Ascending aorta (tissue), 2 donors: ENCODE data around the gene ZFR2. TPM values are rescaled to one million over a fixed set of nuclear protein-coding genes. Genes with fewer than 3 reads are reported as not detected.
"Not testable (repeated sequence)": the region's sequence is repeated elsewhere in the genome, so short reads cannot be mapped to it uniquely, and the experiment has no call there.

Source experiments
- DNase-seq, 2 donors: peaks; one replicate each; pipeline ENCODE4 v3.0.0-alpha.2; 2019; ENCODE audit warnings: low spot score in 2 of 2
- H3K27ac ChIP-seq, 2 donors: fragments of 200-600 bp; sonication (generic); one replicate each; pipeline ENCODE4 v1.5.1; 2016 to 2017; ENCODE audit warnings: mild to moderate bottlenecking in 1 of 2
- H3K27me3 ChIP-seq: fragments of 200-600 bp; sonication (generic); one replicate; pipeline ENCODE4 v1.5.1; 2017
- H3K36me3 ChIP-seq, 2 donors: fragments of 200-600 bp; sonication (generic); one replicate each; pipeline ENCODE4 v1.5.1; 2016
- H3K4me1 ChIP-seq, 2 donors: fragments of 200-600 bp; sonication (generic); one replicate each; pipeline ENCODE4 v1.5.1; 2016 to 2017; ENCODE audit warnings: mild to moderate bottlenecking in 1 of 2
- H3K4me3 ChIP-seq, 2 donors: fragments of 200-600 bp; sonication (generic); one replicate each; pipeline ENCODE4 v1.5.1; 2016 to 2017; ENCODE audit warnings: mild to moderate bottlenecking in 1 of 2
- H3K9me3 ChIP-seq, 2 donors: fragments of 200-600 bp; sonication (generic); one replicate each; pipeline ENCODE4 v1.5.1; 2016
- intact Hi-C: fragments of 100-400 bp; cut with DNase I; formaldehyde crosslinking; loops from one replicate; pipeline ENCODE4 v1.15.1; 2023
- total RNA-seq: library from RNA; depleted of rRNA; stranded (reverse); fragments of >200 nt; gene quantifications from one replicate; pipeline ENCODE4 v1.1.0, GENCODE V29; 2016
- TF ChIP-seq, protein P1 (sequence below), 3 experiments: fragments of 200-600 bp in 2 of 3; fragments of 450-650 bp in 1 of 3; sonication (generic) in 2 of 3; IDR thresholded peaks; one replicate each; pipeline ENCODE4 v1.5.1; 2016 to 2019; ENCODE audit warnings: antibody characterized with exemption in 3 of 3, mild to moderate bottlenecking in 1 of 3, moderate library complexity in 1 of 3

ZFR2 gene
- total RNA-seq, 1 donor from 2014 or later = not detected

GRCh38 chr19:3881272-3882040, 12.6 kb upstream of the ZFR2 start:
- Histone ChIP-seq H3K36me3 (no peaks in the 10 kb centered on the region), H3K4me3 (no peak overlapping the region), H3K4me1 (no peaks in the 10 kb centered on the region), H3K27me3 (peaks cover 12% of the 10 kb centered on the region), H3K9me3 (no peaks in the 10 kb centered on the region), H3K27ac (no peak overlapping the region)
- TF ChIP-seq, protein P1, sequence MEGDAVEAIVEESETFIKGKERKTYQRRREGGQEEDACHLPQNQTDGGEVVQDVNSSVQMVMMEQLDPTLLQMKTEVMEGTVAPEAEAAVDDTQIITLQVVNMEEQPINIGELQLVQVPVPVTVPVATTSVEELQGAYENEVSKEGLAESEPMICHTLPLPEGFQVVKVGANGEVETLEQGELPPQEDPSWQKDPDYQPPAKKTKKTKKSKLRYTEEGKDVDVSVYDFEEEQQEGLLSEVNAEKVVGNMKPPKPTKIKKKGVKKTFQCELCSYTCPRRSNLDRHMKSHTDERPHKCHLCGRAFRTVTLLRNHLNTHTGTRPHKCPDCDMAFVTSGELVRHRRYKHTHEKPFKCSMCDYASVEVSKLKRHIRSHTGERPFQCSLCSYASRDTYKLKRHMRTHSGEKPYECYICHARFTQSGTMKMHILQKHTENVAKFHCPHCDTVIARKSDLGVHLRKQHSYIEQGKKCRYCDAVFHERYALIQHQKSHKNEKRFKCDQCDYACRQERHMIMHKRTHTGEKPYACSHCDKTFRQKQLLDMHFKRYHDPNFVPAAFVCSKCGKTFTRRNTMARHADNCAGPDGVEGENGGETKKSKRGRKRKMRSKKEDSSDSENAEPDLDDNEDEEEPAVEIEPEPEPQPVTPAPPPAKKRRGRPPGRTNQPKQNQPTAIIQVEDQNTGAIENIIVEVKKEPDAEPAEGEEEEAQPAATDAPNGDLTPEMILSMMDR (IDR thresholded peaks at IDR 0.05) = no peak
- intact Hi-C loops = no loop called here
- no peak for DNase-seq

DNA sequence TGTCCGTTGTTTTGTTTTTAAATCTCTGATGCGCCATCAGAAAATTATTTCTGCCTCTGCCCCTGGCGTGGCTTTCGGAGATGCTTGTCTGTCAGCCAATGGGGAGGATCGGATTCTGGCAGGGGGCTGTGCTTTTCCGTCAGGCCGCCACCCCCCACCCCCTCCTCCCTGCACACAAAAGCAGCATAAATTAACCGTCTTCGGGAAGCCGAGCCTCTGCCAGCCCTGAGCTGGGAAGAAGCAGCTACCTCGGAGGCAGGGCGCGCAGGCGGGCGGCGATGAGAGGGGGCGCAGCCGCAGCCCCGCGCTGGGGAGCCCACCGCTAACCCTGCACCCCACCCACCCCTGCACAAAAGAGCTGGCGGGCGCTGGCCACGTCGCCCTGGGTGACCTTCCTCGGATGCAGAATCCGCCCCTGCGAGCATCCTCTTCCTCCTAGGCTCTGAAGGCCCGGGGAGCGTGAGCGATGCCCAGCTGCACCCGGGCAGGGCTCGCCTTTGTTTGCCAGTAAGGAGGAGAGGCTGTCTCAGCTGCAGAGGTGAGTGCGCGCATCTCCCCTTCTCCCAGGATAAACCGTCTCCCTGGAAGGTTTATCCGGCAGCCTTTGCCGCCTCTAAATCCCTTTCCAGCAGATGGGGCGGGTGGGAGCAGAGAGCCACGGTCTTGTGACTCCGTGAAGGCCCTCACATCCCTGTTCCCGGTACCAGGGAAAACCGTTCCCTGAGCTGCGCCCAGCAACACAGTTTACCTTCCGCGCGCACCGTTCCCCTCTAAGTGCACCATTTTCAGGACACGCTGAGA, 11.8 kb upstream of the ZFR2 start, which contains the start of gene ATCAY:
Gene ATCAY, plus strand, starts transcription at position 215 of the 801 bp plus-strand sequence. CDS start 5,083 bp downstream, outside the sequence.
- TF ChIP-seq, protein P1 (IDR thresholded peaks at IDR 0.05) = no peak
- no peak for DNase-seq
- Histone ChIP-seq H3K36me3 (no peaks in the 10 kb centered on the region), H3K4me3 (no peak within 1 kb of the TSS), H3K27ac (no peak within 1 kb of the TSS), H3K27me3 (peaks cover 12% of the 10 kb centered on the region), H3K4me1 (no peaks in the 10 kb centered on the region), H3K9me3 (no peaks in the 10 kb centered on the region)
- intact Hi-C loops = no loop called here

- no peak overlapping the region for H3K4me3 ChIP-seq
- no peaks in the 10 kb centered on the region for H3K4me1 ChIP-seq
- DNase-seq = no peak
- no peak overlapping the region for H3K27ac ChIP-seq
- H3K36me3 ChIP-seq = no peaks in the 10 kb centered on the region
- intact Hi-C loops = no loop called here
- TF ChIP-seq, protein P1 (IDR thresholded peaks at IDR 0.05) = no peak
- H3K9me3 ChIP-seq = no peaks in the 10 kb centered on the region
- H3K27me3 ChIP-seq = peaks cover 12% of the 10 kb centered on the region
These were observed 10.8 kb upstream of the ZFR2 start for GRCh38 chr19:3879656-3880055.

DNA sequence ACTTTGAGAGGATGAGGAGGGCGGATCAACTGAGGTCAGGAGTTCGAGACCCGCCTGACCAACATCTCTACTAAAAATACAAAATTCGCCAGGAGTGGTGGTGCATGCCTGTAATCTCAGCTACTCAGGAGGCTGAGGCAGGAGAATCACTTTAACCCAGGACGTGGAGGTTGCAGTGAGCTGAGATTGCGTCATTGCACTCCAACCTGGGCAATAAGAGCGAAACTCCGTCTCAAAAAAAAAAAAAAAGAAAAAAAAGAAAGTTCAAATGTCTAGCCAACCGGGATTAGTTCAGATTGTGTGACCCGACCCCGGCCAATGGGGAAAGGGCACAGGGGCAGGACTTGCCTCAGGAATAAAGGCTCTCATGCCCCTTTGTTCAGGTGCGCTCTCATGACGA, 5.9 kb upstream of the ZFR2 start:
- DNase-seq, H3K9me3 ChIP-seq, H3K36me3 ChIP-seq, H3K4me3 ChIP-seq, intact Hi-C loops, H3K4me1 ChIP-seq, H3K27me3 ChIP-seq, H3K27ac ChIP-seq: not testable (repeated sequence)

DNA sequence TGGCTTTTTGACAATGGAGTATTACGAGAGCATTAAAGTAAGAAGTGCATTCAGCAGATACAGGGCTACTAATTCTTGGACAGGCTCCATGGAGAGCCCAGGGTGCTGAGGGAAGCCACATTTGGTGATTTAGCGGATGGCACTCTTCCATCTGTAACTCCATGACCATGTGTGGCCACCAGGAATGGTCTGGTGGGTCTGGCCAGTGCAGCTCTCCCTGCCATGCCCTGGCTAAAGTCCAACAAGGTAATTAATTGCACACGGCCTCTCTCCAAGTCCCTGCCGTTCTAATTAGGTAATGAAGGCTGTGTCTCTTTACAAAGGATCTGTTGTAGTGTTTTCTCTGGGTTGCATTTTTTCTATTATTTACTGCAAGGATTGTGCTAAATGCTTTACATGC, 4.3 kb upstream of the ZFR2 start:
- H3K27ac ChIP-seq = no peak overlapping the region
- no peaks in the 10 kb centered on the region for H3K4me1 ChIP-seq
- DNase-seq = no peak
- TF ChIP-seq, protein P1 (IDR thresholded peaks at IDR 0.05) = no peak
- peaks cover 11% of the 10 kb centered on the region for H3K27me3 ChIP-seq
- H3K9me3 ChIP-seq = no peaks in the 10 kb centered on the region
- intact Hi-C loops = no loop called here
- H3K4me3 ChIP-seq = no peak overlapping the region
- H3K36me3 ChIP-seq = no peaks in the 10 kb centered on the region
